Endothelial cell of umbilical vein (primary cell): Measurements from ENCODE around the gene RDH13. TPM values are rescaled to one million over a fixed set of nuclear protein-coding genes. Genes with fewer than 3 reads are reported as not detected.

Source experiments
- BruUV-seq: library from RNA; stranded (reverse); fragments of 400-500 nt; replicated peaks from 2 replicates; lab custom pipeline; 2021; lab: Mats Ljungman, UMichigan
- CTCF ChIA-PET: fragments of 300-600, 350-600 bp; sonication (Branson Sonifier 250); formaldehyde crosslinking; loops from one replicate; lab custom pipeline; 2021; ENCODE audit warnings: antibody characterized with exemption, inconsistent platforms; lab: Charles Lee
- POLR2A ChIA-PET: fragments of 300-600, 350-600 bp; sonication (Branson Sonifier 250); formaldehyde crosslinking; loops from one replicate; lab custom pipeline; 2021; ENCODE audit warnings: antibody characterized with exemption, inconsistent platforms; lab: Charles Lee
- DNase-seq: peaks from one replicate; pipeline ENCODE4 v3.0.0-alpha.2; 2011; ENCODE audit warnings: low read depth, low spot score
- FAIRE-seq: peaks from 2 replicates; lab custom pipeline; 2011; peaks lifted over from hg19 to GRCh38; lab: Jason Lieb, UNC
- H2AFZ ChIP-seq: 2 replicates; pipeline ENCODE4 v1.6.0; 2012; ENCODE audit warnings: low read depth, low read length, control low read depth, inconsistent platforms
- H3K27ac ChIP-seq: 2 replicates; pipeline ENCODE4 v1.5.1; 2011; ENCODE audit warnings: low read depth, mild to moderate bottlenecking, control low read depth, low read length, moderate library complexity; ENCODE audit not compliant: insufficient read depth
- H3K27me3 ChIP-seq, 2 experiments: 2 replicates each; pipeline versions ENCODE4 v1.6.0 to v1.6.1; 2011; ENCODE audit warnings: low read length in 2 of 2, mixed read lengths in 1 of 2; ENCODE audit not compliant: control insufficient read depth in 2 of 2, insufficient read depth in 2 of 2
- H3K36me3 ChIP-seq, 2 experiments: 2 replicates in 1 of 2; 3 replicates in 1 of 2; pipeline ENCODE4 v1.5.1; 2011; ENCODE audit warnings: low read length in 2 of 2, mild to moderate bottlenecking in 1 of 2, moderate library complexity in 1 of 2; ENCODE audit not compliant: control insufficient read depth in 2 of 2, insufficient read depth in 2 of 2; ENCODE audit errors: extremely low read depth in 1 of 2
- H3K4me1 ChIP-seq: 3 replicates; pipeline ENCODE4 v1.5.1; 2011; ENCODE audit warnings: mild to moderate bottlenecking, low read length; ENCODE audit not compliant: control insufficient read depth, insufficient read depth; ENCODE audit errors: extremely low read depth
- H3K4me2 ChIP-seq: 2 replicates; pipeline ENCODE4 v1.6.1; 2011; ENCODE audit warnings: low read length, control low read depth, mixed read lengths; ENCODE audit not compliant: insufficient read depth
- H3K4me3 ChIP-seq, 3 experiments: fragments of 200-600 bp in 1 of 3; sonication (generic), shearing (Covaris generic) in 1 of 3; replicated peaks in 1 of 3; 2 replicates each; pipeline ENCODE4 v1.5.1; 2011 to 2016; ENCODE audit warnings: control low read depth in 3 of 3, low read length in 3 of 3, mild to moderate bottlenecking in 2 of 3, inconsistent platforms in 1 of 3, low read depth in 1 of 3, moderate library complexity in 1 of 3; ENCODE audit not compliant: insufficient read depth in 1 of 3
- H3K79me2 ChIP-seq: 2 replicates; pipeline ENCODE4 v1.6.0; 2012; ENCODE audit warnings: low read length, inconsistent platforms; ENCODE audit not compliant: control insufficient read depth, insufficient read depth
- H3K9ac ChIP-seq: replicated peaks from 2 replicates; pipeline ENCODE3; 2011; ENCODE audit warnings: low read length, control low read depth; ENCODE audit not compliant: insufficient read depth; ENCODE audit errors: extremely low read depth
- H3K9me1 ChIP-seq: replicated peaks from 3 replicates; pipeline ENCODE4 v1.6.0; 2011; ENCODE audit warnings: mild to moderate bottlenecking, low read length; ENCODE audit not compliant: control insufficient read depth, insufficient read depth; ENCODE audit errors: extremely low read depth
- H3K9me3 ChIP-seq: replicated peaks from 2 replicates; pipeline ENCODE4 v1.5.1; 2012; ENCODE audit warnings: low read length, inconsistent platforms; ENCODE audit not compliant: control insufficient read depth, insufficient read depth
- H4K20me1 ChIP-seq: replicated peaks from 2 replicates; pipeline ENCODE3; 2011; ENCODE audit warnings: mild to moderate bottlenecking, low read length; ENCODE audit not compliant: control insufficient read depth, insufficient read depth; ENCODE audit errors: extremely low read depth
- EZH2 ChIP-seq: IDR thresholded peaks from 2 replicates; pipeline ENCODE4 v1.6.1; 2012; ENCODE audit warnings: borderline replicate concordance, low read depth, mild to moderate bottlenecking, moderate library complexity, low read length, inconsistent platforms; ENCODE audit not compliant: severe bottlenecking
- FOS ChIP-seq: IDR thresholded peaks from 2 replicates; pipeline ENCODE4 v1.6.1; 2011; ENCODE audit warnings: mild to moderate bottlenecking, low read length, moderate library complexity, borderline replicate concordance; ENCODE audit not compliant: insufficient read depth
- GATA2 ChIP-seq: IDR thresholded peaks from 2 replicates; pipeline ENCODE4 v1.7.0; 2011; ENCODE audit warnings: low read depth, mild to moderate bottlenecking, moderate library complexity, mixed read lengths, low read length; ENCODE audit not compliant: insufficient read length, insufficient read depth
- JUN ChIP-seq: IDR thresholded peaks from 2 replicates; pipeline ENCODE4 v1.6.1; 2011; ENCODE audit warnings: borderline replicate concordance, low read depth; ENCODE audit not compliant: insufficient read length, insufficient read depth
- MYC ChIP-seq: IDR thresholded peaks from one replicate; pipeline ENCODE4 v1.6.1; 2011; ENCODE audit warnings: mild to moderate bottlenecking, low read depth, low read length
- POLR2A ChIP-seq: IDR thresholded peaks from 2 replicates; pipeline ENCODE4 v1.6.1; 2012; ENCODE audit warnings: low read depth, mild to moderate bottlenecking, control low read depth, low read length
- POLR2AphosphoS5 ChIP-seq: IDR thresholded peaks from 2 replicates; pipeline ENCODE4 v1.6.1; 2012; ENCODE audit warnings: low read depth, mild to moderate bottlenecking, control low read depth, low read length, moderate library complexity; ENCODE audit not compliant: insufficient read depth
- dilution Hi-C: fragments of 300-500 bp; cut with MboI; formaldehyde crosslinking; loops from one replicate; pipeline ENCODE4 v1.15.0; 2019; ENCODE audit warnings: low sequenced_read_pairs; ENCODE audit not compliant: extremely low pct_ligation_motif_present
- intact Hi-C: fragments of 100-400 bp; cut with micrococcal nuclease; formaldehyde crosslinking; loops from one replicate; pipeline ENCODE4 v1.10.0; 2022
- polyA plus RNA-seq, 4 experiments: library from polyadenylated mRNA; depleted of rRNA in 3 of 4; stranded (reverse) in 3 of 4; unstranded in 1 of 4; fragments of >200 nt; gene quantifications; 2 replicates each; pipeline versions ENCODE4 v1.2.1 to v1.2.3, GENCODE V29; 2011 to 2012; ENCODE audit warnings: missing spikeins in 1 of 4
- total RNA-seq: library from RNA; stranded (reverse); gene quantifications from 2 replicates; pipeline ENCODE4 v1.2.3, GENCODE V29; 2021
- TF ChIP-seq, protein P1 (sequence below): IDR thresholded peaks from 2 replicates; pipeline ENCODE4 v1.6.1; 2011; ENCODE audit not compliant: insufficient read depth, insufficient read length
- TF ChIP-seq, protein P2 (sequence below), 2 donors: IDR thresholded peaks; 1 replicate in 1 of 2; 2 replicates in 1 of 2; pipeline ENCODE4 v1.5.1; 2011; ENCODE audit warnings: low read length in 2 of 2, mild to moderate bottlenecking in 2 of 2, moderate library complexity in 2 of 2, control low read depth in 1 of 2, inconsistent platforms in 1 of 2, low read depth in 1 of 2; ENCODE audit not compliant: insufficient read depth in 1 of 2; ENCODE audit errors: extremely low read depth in 1 of 2

Gene RDH13
- total and polyA plus RNA-seq, 2 donors (not counting 3 experiments of a cell fraction or from before 2014, with no cell fraction given), result 8.7 to 19.6 TPM

DNA sequence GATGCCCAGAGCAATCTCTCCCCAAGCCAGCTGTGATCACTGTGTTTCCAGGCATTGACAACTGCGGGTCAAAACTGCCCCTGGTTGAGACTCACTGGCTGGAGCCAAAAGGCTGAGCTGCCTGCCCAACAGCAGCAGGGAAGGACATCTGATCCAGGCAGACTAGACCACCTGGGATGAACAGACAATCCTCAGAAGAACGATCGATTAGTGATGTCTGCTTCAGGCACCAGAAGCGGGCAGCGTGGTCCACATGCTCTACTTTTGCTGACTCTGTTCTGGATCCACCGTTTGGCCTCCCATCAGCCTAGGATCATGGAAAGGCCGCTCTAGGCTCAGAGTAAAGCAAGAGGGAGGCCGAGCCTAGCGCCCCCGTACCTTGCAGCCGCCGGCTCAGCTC is 15.0 kb downstream of the RDH13 start:
- no TSS peak for BruUV-seq
- Histone ChIP-seq H3K9me3 (no peaks in the 10 kb centered on the region), H3K27me3 (no peaks in the 10 kb centered on the region), H3K4me3 (no peak overlapping the region), H3K9ac (no peak overlapping the region), H3K9me1 (no peaks in the 10 kb centered on the region), H3K4me1 (no peaks in the 10 kb centered on the region), H2AFZ (no peak overlapping the region), H3K27ac (no peak overlapping the region), H3K36me3 (peaks cover 4 to 23% of the 10 kb centered on the region in 2 experiments), H3K4me2 (no peak overlapping the region), H3K79me2 (no peaks in the 10 kb centered on the region), H4K20me1 (no peaks in the 10 kb centered on the region)
- intact Hi-C loops, result no loop called here
- ChIA-PET CTCF (no interaction called here), POLR2A (no interaction called here)
- TF ChIP-seq JUN (no peak), GATA2 (no peak), POLR2AphosphoS5 (no peak), MYC (no peak), EZH2 (no peak), POLR2A (no peak), FOS (no peak)
- TF ChIP-seq, protein P1, sequence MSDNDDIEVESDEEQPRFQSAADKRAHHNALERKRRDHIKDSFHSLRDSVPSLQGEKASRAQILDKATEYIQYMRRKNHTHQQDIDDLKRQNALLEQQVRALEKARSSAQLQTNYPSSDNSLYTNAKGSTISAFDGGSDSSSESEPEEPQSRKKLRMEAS, result no peak
- TF ChIP-seq, protein P2, sequence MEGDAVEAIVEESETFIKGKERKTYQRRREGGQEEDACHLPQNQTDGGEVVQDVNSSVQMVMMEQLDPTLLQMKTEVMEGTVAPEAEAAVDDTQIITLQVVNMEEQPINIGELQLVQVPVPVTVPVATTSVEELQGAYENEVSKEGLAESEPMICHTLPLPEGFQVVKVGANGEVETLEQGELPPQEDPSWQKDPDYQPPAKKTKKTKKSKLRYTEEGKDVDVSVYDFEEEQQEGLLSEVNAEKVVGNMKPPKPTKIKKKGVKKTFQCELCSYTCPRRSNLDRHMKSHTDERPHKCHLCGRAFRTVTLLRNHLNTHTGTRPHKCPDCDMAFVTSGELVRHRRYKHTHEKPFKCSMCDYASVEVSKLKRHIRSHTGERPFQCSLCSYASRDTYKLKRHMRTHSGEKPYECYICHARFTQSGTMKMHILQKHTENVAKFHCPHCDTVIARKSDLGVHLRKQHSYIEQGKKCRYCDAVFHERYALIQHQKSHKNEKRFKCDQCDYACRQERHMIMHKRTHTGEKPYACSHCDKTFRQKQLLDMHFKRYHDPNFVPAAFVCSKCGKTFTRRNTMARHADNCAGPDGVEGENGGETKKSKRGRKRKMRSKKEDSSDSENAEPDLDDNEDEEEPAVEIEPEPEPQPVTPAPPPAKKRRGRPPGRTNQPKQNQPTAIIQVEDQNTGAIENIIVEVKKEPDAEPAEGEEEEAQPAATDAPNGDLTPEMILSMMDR (IDR thresholded peaks at IDR 0.05; ENCODE audit: extremely low read depth in 1 of 2, insufficient read depth in 1 of 2, low read depth in 1 of 2, low read length in 2 of 2), result no peak
- dilution Hi-C loops, result no loop called here
- no peak for DNase-seq
- FAIRE-seq, result no peak
